Neural progenitor cell (in vitro differentiated cells): ENCODE measurements around the gene RAB35. TPM values are rescaled to one million over a fixed set of nuclear protein-coding genes. Genes with fewer than 3 reads are reported as not detected.
A peak's percentile ranks its signal among the peaks of the same experiment; 100 is the strongest.

Experiments
- DNase-seq: peaks from one replicate; pipeline ENCODE4 v3.0.0-alpha.2; 2016; ENCODE audit warnings: low spot score
- H2AFZ ChIP-seq: fragments of 200-600 bp; sonication (generic); replicated peaks from 2 replicates; pipeline ENCODE4 v1.6.1; 2016; ENCODE audit warnings: antibody characterized with exemption
- H3F3A ChIP-seq: fragments of 200-600 bp; sonication (generic); 2 replicates; pipeline ENCODE4 v1.6.1; 2016; ENCODE audit warnings: antibody characterized with exemption, low read depth
- H3K27ac ChIP-seq: fragments of 200-600 bp; sonication (generic); 2 replicates; pipeline ENCODE4 v1.5.1; 2016; ENCODE audit warnings: mild to moderate bottlenecking
- H3K27me3 ChIP-seq: fragments of 200-600 bp; sonication (generic); 2 replicates; pipeline ENCODE4 v1.6.1; 2016; ENCODE audit warnings: mild to moderate bottlenecking, moderate library complexity
- H3K36me3 ChIP-seq: fragments of 200-600 bp; sonication (generic); 2 replicates; pipeline ENCODE4 v1.5.1; 2016
- H3K4me1 ChIP-seq: fragments of 200-600 bp; sonication (generic); 2 replicates; pipeline ENCODE4 v1.6.1; 2016; ENCODE audit warnings: mixed run types
- H3K4me2 ChIP-seq: fragments of 200-600 bp; sonication (generic); 2 replicates; pipeline ENCODE4 v1.6.1; 2016
- H3K4me3 ChIP-seq: fragments of 200-600 bp; sonication (generic); 2 replicates; pipeline ENCODE4 v1.5.1; 2016
- H3K79me2 ChIP-seq: fragments of 200-600 bp; sonication (generic); 2 replicates; pipeline ENCODE4 v1.6.1; 2016; ENCODE audit warnings: low read depth
- H3K9ac ChIP-seq: fragments of 200-600 bp; sonication (generic); 2 replicates; pipeline ENCODE4 v1.6.1; 2016
- H3K9me3 ChIP-seq: fragments of 200-600 bp; sonication (generic); 2 replicates; pipeline ENCODE4 v1.5.1; 2016; ENCODE audit warnings: low read depth
- H4K20me1 ChIP-seq: fragments of 200-600 bp; sonication (generic); 2 replicates; pipeline ENCODE4 v1.6.1; 2016; ENCODE audit warnings: low read depth
- H3K27ac Mint-ChIP-seq: 3 replicates; pipeline ENCODE4 v1.8.0; 2021; ENCODE audit warnings: mixed read lengths
- H3K27me3 Mint-ChIP-seq: 2 replicates; pipeline ENCODE4 v1.8.0; 2022; ENCODE audit warnings: low read depth, mild to moderate bottlenecking, inconsistent platforms, moderate library complexity, mixed read lengths; ENCODE audit not compliant: insufficient read depth
- H3K36me3 Mint-ChIP-seq: 3 replicates; pipeline ENCODE4 v1.8.0; 2021; ENCODE audit warnings: mixed read lengths
- H3K4me1 Mint-ChIP-seq: 3 replicates; pipeline ENCODE4 v1.8.0; 2021; ENCODE audit warnings: mixed read lengths
- H3K4me3 Mint-ChIP-seq: 3 replicates; pipeline ENCODE4 v1.8.0; 2021; ENCODE audit warnings: mild to moderate bottlenecking, moderate library complexity, mixed read lengths
- H3K9me3 Mint-ChIP-seq: 3 replicates; pipeline ENCODE4 v1.8.0; 2020; ENCODE audit warnings: mixed read lengths
- CTCF ChIP-seq: fragments of 200-600 bp; sonication (generic); IDR thresholded peaks from 2 replicates; pipeline ENCODE4 v1.5.1; 2017; ENCODE audit warnings: antibody characterized with exemption, mild to moderate bottlenecking
- EZH2 ChIP-seq: fragments of 200-600 bp; sonication (generic); IDR thresholded peaks from 2 replicates; pipeline ENCODE4 v1.6.1; 2017; ENCODE audit warnings: antibody characterized with exemption, mild to moderate bottlenecking, moderate library complexity
- EZH2phosphoT487 ChIP-seq: fragments of 200-600 bp; sonication (generic); IDR thresholded peaks from 2 replicates; pipeline ENCODE4 v1.6.1; 2017; ENCODE audit warnings: antibody characterized with exemption
- total RNA-seq: library from RNA; depleted of rRNA; stranded (reverse); fragments of >200 nt; gene quantifications from 2 replicates; pipeline ENCODE4 v1.2.3, GENCODE V29; 2015; ENCODE audit warnings: low replicate concordance

The RAB35 gene
- total RNA-seq, 1 donor from 2014 or later = 17.5 TPM

DNA sequence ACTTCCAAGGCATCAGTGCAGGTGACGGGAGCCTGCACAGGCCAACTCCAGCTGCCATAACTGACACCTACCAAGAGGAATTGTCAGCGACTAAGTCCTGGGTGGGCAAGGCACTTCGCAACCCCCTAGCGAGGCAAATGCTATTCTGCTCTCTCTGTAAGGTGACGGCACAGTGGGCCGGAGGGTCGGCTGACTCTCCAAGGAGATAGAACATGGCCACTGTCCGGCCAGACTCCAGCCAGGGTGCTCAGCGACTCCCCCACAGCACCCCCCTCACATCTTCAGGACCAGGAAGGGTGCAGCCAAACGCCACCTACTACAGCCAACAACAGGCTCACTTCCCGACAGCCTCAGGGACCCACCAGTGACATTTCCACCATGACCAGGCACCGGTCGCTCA, 13.2 kb downstream of the RAB35 start:
- peaks cover 6% of the 10 kb centered on the region for H3F3A ChIP-seq
- Mint-ChIP-seq H3K36me3 (peaks cover 17% of the 10 kb centered on the region), H3K4me3 (no peak overlapping the region), H3K4me1 (peaks cover 10% of the 10 kb centered on the region), H3K27me3 (peaks cover 3% of the 10 kb centered on the region), H3K27ac (no peak overlapping the region), H3K9me3 (no peaks in the 10 kb centered on the region)
- DNase-seq = no peak
- H3K27me3 ChIP-seq = no peaks in the 10 kb centered on the region
- H3K9me3 ChIP-seq = no peaks in the 10 kb centered on the region
- no peaks in the 10 kb centered on the region for H3K36me3 ChIP-seq
- TF ChIP-seq CTCF = no peak
- H3K27ac ChIP-seq = no peak overlapping the region
- no peak overlapping the region for H3K4me2 ChIP-seq
- no peak overlapping the region for H3K4me3 ChIP-seq
- H3K9ac ChIP-seq = no peak overlapping the region
- H2AFZ ChIP-seq = no peak overlapping the region
- H3K4me1 ChIP-seq = no peaks in the 10 kb centered on the region
- peaks cover 19% of the 10 kb centered on the region for H4K20me1 ChIP-seq
- peaks cover 28% of the 10 kb centered on the region for H3K79me2 ChIP-seq

DNA sequence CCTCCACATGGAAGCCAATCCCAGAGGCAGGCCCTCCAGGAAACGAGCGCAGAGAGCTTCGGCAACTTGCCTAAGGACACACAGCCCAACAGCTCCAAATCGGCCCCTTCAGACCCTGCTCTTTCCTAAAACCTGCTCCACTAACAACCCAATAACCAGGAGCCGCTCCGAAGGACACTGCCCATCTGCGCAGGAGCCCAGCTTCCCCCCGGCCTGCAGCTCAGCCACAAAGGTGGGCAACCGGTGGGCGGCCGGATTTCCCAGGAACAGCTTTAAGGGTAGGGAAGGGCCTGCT, 13.6 kb downstream of the RAB35 start:
- no peak overlapping the region for H3K27ac ChIP-seq
- H3K4me3 ChIP-seq = no peak overlapping the region
- H2AFZ ChIP-seq = no peak overlapping the region
- no peak overlapping the region for H3K9ac ChIP-seq
- H3K4me2 ChIP-seq = no peak overlapping the region
- no peak for DNase-seq
- H3K36me3 ChIP-seq = no peaks in the 10 kb centered on the region
- H3K27me3 ChIP-seq = no peaks in the 10 kb centered on the region
- Mint-ChIP-seq H3K27me3 (peaks cover 3% of the 10 kb centered on the region), H3K27ac (no peak overlapping the region), H3K36me3 (peaks cover 17% of the 10 kb centered on the region), H3K4me1 (peaks cover 7% of the 10 kb centered on the region), H3K9me3 (no peaks in the 10 kb centered on the region), H3K4me3 (no peak overlapping the region)
- no peaks in the 10 kb centered on the region for H3K4me1 ChIP-seq
- peaks cover 15% of the 10 kb centered on the region for H4K20me1 ChIP-seq
- no peaks in the 10 kb centered on the region for H3K9me3 ChIP-seq
- no peak for TF ChIP-seq EZH2
- no peak for TF ChIP-seq EZH2phosphoT487
- no peak for TF ChIP-seq CTCF
- H3K79me2 ChIP-seq = peaks cover 25% of the 10 kb centered on the region
- peaks cover 6% of the 10 kb centered on the region for H3F3A ChIP-seq

DNA sequence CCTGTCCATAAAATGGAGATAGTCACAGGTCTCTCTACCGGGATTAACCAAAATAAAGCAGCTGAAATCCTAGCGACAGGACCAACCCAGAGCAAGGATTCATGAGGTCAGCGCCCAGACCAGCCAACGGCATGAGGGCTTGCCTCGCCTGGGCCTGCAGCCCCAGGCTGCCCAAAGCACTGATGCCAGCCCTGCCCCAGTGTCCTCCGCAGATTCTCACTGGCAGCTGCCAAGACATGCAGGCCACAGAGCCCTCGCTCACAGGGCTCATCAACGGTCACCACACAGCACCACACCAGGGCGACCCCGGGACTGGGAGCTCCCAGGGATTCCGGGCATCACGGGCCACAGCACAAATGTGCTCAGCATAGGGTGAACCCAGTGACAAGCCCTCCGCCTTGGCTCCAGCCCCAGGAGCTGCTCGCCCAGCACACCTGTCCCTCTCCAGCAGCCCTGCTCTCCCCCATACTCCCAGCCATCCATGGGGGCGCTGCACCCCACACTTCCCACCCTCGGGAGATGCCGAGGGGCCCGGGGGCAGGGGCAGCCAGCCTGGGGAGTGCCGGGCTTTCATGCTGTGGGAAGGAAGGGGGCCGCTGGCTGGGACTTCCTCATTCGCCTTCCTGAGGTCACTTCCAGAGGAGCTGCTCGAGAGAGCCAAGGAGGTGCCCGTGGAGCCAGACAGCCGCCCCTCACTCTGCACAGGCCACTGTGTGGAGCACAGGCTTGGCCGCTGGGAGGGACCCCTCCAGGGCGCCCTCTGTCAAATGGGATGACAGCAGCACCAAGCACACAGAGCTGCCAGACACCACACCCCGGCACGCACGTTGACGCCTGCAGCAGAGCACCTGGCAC, 14.1 kb downstream of the RAB35 start:
- peak overlapping the region; percentile 25 for H3K9ac ChIP-seq
- no peaks in the 10 kb centered on the region for H3K36me3 ChIP-seq
- H3K4me3 ChIP-seq = no peak overlapping the region
- peaks cover 6% of the 10 kb centered on the region for H3F3A ChIP-seq
- TF ChIP-seq EZH2phosphoT487 = no peak
- TF ChIP-seq CTCF = no peak
- no peak for TF ChIP-seq EZH2
- H3K27me3 Mint-ChIP-seq = peaks cover 3% of the 10 kb centered on the region
- peaks cover 7% of the 10 kb centered on the region for H3K4me1 Mint-ChIP-seq
- DNase-seq = no peak
- H2AFZ ChIP-seq = no peak overlapping the region
- no peak overlapping the region for H3K27ac ChIP-seq
- no peak overlapping the region for H3K27ac Mint-ChIP-seq
- H4K20me1 ChIP-seq = peaks cover 14% of the 10 kb centered on the region
- H3K4me1 ChIP-seq = no peaks in the 10 kb centered on the region
- H3K36me3 Mint-ChIP-seq = peaks cover 15% of the 10 kb centered on the region
- H3K79me2 ChIP-seq = peaks cover 20% of the 10 kb centered on the region
- H3K9me3 Mint-ChIP-seq = no peaks in the 10 kb centered on the region
- H3K4me3 Mint-ChIP-seq = no peak overlapping the region
- H3K9me3 ChIP-seq = no peaks in the 10 kb centered on the region
- H3K27me3 ChIP-seq = no peaks in the 10 kb centered on the region
- H3K4me2 ChIP-seq = no peak overlapping the region
